OCI-LY1 (cell line): Measurements from ENCODE around the gene WDFY4.

ENCODE experiments used
- EZH2 ChIP-seq: fragments of 200-600 bp; sonication (generic), shearing (Covaris generic); IDR thresholded peaks from 2 replicates; pipeline ENCODE4 v1.8.0; 2017; ENCODE audit warnings: borderline replicate concordance, mixed run types, mild to moderate bottlenecking, antibody characterized with exemption, low read length, moderate library complexity, mixed read lengths
- TF ChIP-seq, protein P1 (sequence below): fragments of 200-600 bp; sonication (generic), shearing (Covaris generic); IDR thresholded peaks from 2 replicates; pipeline ENCODE4 v1.5.1; 2017; ENCODE audit warnings: mild to moderate bottlenecking, antibody characterized with exemption, low read length, moderate library complexity, mixed read lengths

DNA sequence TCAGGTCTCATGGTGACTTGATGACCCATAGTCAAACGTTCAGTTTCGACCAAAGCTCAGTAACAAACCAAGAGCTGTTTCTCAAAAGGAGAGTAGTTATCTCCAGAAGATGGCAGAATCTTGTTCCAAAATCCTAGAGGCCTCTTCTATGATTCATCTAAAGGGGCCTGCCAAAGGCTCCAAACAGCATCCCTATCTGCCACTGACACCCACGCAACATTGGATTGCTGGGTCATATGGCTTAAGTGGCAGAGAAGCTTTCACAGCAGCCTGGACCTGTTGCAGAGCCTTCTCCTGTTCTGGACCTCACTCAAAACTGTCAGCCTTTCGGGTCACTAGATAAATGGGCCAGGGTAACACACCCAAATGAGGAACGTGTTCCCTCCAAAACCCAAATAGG lies 309.0 kb downstream of the WDFY4 start:
- TF ChIP-seq, protein P1, sequence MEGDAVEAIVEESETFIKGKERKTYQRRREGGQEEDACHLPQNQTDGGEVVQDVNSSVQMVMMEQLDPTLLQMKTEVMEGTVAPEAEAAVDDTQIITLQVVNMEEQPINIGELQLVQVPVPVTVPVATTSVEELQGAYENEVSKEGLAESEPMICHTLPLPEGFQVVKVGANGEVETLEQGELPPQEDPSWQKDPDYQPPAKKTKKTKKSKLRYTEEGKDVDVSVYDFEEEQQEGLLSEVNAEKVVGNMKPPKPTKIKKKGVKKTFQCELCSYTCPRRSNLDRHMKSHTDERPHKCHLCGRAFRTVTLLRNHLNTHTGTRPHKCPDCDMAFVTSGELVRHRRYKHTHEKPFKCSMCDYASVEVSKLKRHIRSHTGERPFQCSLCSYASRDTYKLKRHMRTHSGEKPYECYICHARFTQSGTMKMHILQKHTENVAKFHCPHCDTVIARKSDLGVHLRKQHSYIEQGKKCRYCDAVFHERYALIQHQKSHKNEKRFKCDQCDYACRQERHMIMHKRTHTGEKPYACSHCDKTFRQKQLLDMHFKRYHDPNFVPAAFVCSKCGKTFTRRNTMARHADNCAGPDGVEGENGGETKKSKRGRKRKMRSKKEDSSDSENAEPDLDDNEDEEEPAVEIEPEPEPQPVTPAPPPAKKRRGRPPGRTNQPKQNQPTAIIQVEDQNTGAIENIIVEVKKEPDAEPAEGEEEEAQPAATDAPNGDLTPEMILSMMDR = no peak
- TF ChIP-seq EZH2 = no peak
